Panc1 (cell line): ENCODE results near the gene CCDC47. TPM values are rescaled to one million over a fixed set of nuclear protein-coding genes. Genes with fewer than 3 reads are reported as not detected.
A peak's percentile ranks its signal among the peaks of the same experiment; 100 is the strongest.

ENCODE experiments used
- ATAC-seq: fragments of 200-7000 bp; cut with Tn5 transposase; 2 replicates; pipeline ENCODE4 v1.9.1; 2020; ENCODE audit warnings: mild to moderate bottlenecking, moderate library complexity
- BruUV-seq: library from RNA; stranded (reverse); fragments of 400-500 nt; replicated peaks from 2 replicates; lab custom pipeline; 2021; lab: Mats Ljungman, UMichigan
- CTCF ChIA-PET: fragments of 300-600 bp; sonication (Branson Sonifier 250); formaldehyde crosslinking; loops from one replicate; lab custom pipeline; 2022; ENCODE audit warnings: antibody characterized with exemption; lab: Charles Lee
- POLR2A ChIA-PET: fragments of 300-600 bp; sonication (Branson Sonifier 250); formaldehyde crosslinking; loops from one replicate; lab custom pipeline; 2022; ENCODE audit warnings: antibody characterized with exemption; lab: Charles Lee
- DNase-seq: peaks from one replicate; pipeline ENCODE4 v3.0.0-alpha.2; 2010; ENCODE audit warnings: low read depth, low spot score
- H3K27ac ChIP-seq: 2 replicates; pipeline ENCODE4 v1.5.1; 2011; ENCODE audit warnings: mild to moderate bottlenecking, low read length, inconsistent platforms
- H3K27me3 ChIP-seq: fragments of 200-500 bp; sonication (Bioruptor generic); 2 replicates; pipeline ENCODE4 v1.6.0; 2014; ENCODE audit warnings: low read length, inconsistent platforms; ENCODE audit not compliant: control insufficient read depth, insufficient read depth
- H3K36me3 ChIP-seq: fragments of 200-500 bp; sonication (Bioruptor generic); 2 replicates; pipeline ENCODE4 v1.5.1; 2014; ENCODE audit warnings: inconsistent platforms, mild to moderate bottlenecking, low read length, moderate library complexity; ENCODE audit not compliant: control insufficient read depth, insufficient read depth
- H3K4me1 ChIP-seq: 2 replicates; pipeline ENCODE4 v1.5.1; 2011; ENCODE audit warnings: inconsistent platforms, mild to moderate bottlenecking, low read length, moderate library complexity; ENCODE audit not compliant: control insufficient read depth, insufficient read depth
- H3K4me3 ChIP-seq, 2 experiments: 2 replicates each; pipeline ENCODE4 v1.5.1; 2011 to 2012; ENCODE audit warnings: low read depth in 2 of 2, low read length in 2 of 2, mild to moderate bottlenecking in 2 of 2, inconsistent platforms in 1 of 2, moderate library complexity in 1 of 2
- H3K9me3 ChIP-seq: fragments of 200-500 bp; sonication (Bioruptor generic); 2 replicates; pipeline ENCODE4 v1.5.1; 2014; ENCODE audit warnings: low read depth, mild to moderate bottlenecking, inconsistent platforms, low read length, moderate library complexity; ENCODE audit not compliant: control insufficient read depth, insufficient read depth
- CTCF ChIP-seq: fragments of 450-650 bp; IDR thresholded peaks from 2 replicates; pipeline ENCODE4 v1.5.1; 2017; ENCODE audit warnings: mild to moderate bottlenecking
- POLR2AphosphoS5 ChIP-seq: IDR thresholded peaks from 2 replicates; pipeline ENCODE4 v1.6.1; 2012; ENCODE audit warnings: mild to moderate bottlenecking, low read depth, low read length, moderate library complexity
- REST ChIP-seq, 2 experiments: IDR thresholded peaks; 2 replicates each; pipeline ENCODE4 v1.6.1; 2011 to 2012; ENCODE audit warnings: low read depth in 2 of 2, control low read depth in 1 of 2, low read length in 1 of 2, mild to moderate bottlenecking in 1 of 2, moderate library complexity in 1 of 2; ENCODE audit not compliant: insufficient read depth in 1 of 2
- SIN3A ChIP-seq: IDR thresholded peaks from 2 replicates; pipeline ENCODE4 v1.6.1; 2012; ENCODE audit warnings: low read depth, mild to moderate bottlenecking, low read length, moderate library complexity, borderline replicate concordance; ENCODE audit not compliant: insufficient read depth
- TCF7L2 ChIP-seq: IDR thresholded peaks from 2 replicates; pipeline ENCODE4 v1.6.1; 2011; ENCODE audit warnings: mild to moderate bottlenecking, low read depth, low read length, inconsistent platforms
- in situ Hi-C: cut with HindIII; loops from 2 replicates; pipeline ENCODE4 v1.10.0; 2016; ENCODE audit warnings: low sequenced_read_pairs, low pct_unique_long_range_greater_than_20kb
- intact Hi-C: fragments of 100-400 bp; cut with micrococcal nuclease; formaldehyde crosslinking; loops from one replicate; pipeline ENCODE4 v1.10.0; 2022; ENCODE audit not compliant: unreplicated experiment
- total RNA-seq: library from RNA; stranded (reverse); gene quantifications from one replicate; pipeline ENCODE4 v1.2.1, GENCODE V29; 2021; ENCODE audit not compliant: unreplicated experiment

CCDC47 gene
- total RNA-seq, 1 experiment from 2014 or later, result 64.8 TPM

- Histone ChIP-seq H3K9me3 (no peaks in the 10 kb centered on the region), H3K4me1 (no peaks in the 10 kb centered on the region; the same call in 1 of the 2 replicates), H3K27ac (no peak overlapping the region), H3K36me3 (no peaks in the 10 kb centered on the region), H3K27me3 (no peaks in the 10 kb centered on the region), H3K4me3 (peak overlapping the region; percentile 31 to 51)
- in situ Hi-C loops (no loop called here), intact Hi-C loops (no loop called here)
- ATAC-seq, result no peak
- no TSS peak for BruUV-seq
- CTCF ChIA-PET, result interaction anchor here (0.6 kb wide), 1 partner anchor 135 kb away, joined by 3 read pairs; no protein-coding TSS in a partner anchor
- POLR2A ChIA-PET, result no interaction called here
- no peak for DNase-seq
- TF ChIP-seq REST (IDR thresholded peaks at IDR 0.05; ENCODE audit: insufficient read depth in 1 of 2, low read depth in 2 of 2, low read length in 1 of 2), result no peak
- no peak; the same call in 1 of the 2 replicates for TF ChIP-seq CTCF
- TF ChIP-seq SIN3A, result no peak
- TF ChIP-seq POLR2AphosphoS5, result no peak
- TF ChIP-seq TCF7L2, result no peak
Observed at GRCh38 chr17:63700528-63701455, 72.6 kb downstream of the CCDC47 start.

- intact Hi-C loops, result no loop called here
- in situ Hi-C loops, result no loop called here
- BruUV-seq, result no TSS peak
- ChIA-PET POLR2A (no interaction called here), CTCF (no interaction called here)
- no peak for DNase-seq
- no peaks in the 10 kb centered on the region for H3K36me3 ChIP-seq
- TF ChIP-seq REST (IDR thresholded peaks at IDR 0.05; ENCODE audit: insufficient read depth in 1 of 2, low read depth in 2 of 2, low read length in 1 of 2) (0 out of 4 replicates have a peak, but pooled peaks of 1 of the 2 experiments have one; percentile 47), CTCF (no peak)
- ATAC-seq, result peak; percentile 59
- H3K4me3 ChIP-seq, result peak within 1 kb of the TSS; percentile 38 to 51
- H3K27me3 ChIP-seq, result no peaks in the 10 kb centered on the region
- H3K9me3 ChIP-seq, result no peaks in the 10 kb centered on the region
- H3K4me1 ChIP-seq, result no peaks in the 10 kb centered on the region; the same call in 1 of the 2 replicates
- H3K27ac ChIP-seq, result no peak within 1 kb of the TSS
Observed at GRCh38 chr17:63699638-63700527, 73.5 kb downstream of the CCDC47 start, which contains the start of gene LIMD2. TSS of gene LIMD2 (minus strand) at chr17:63700125. CDS start at chr17:63699298, 827 bp downstream.
